Superior temporal gyrus (tissue), 1 donor: ENCODE results near the gene PROB1.
"Not testable (repeated sequence)": the region's sequence is repeated elsewhere in the genome, so short reads cannot be mapped to it uniquely, and the experiment has no call there.

ENCODE experiments used
- DNase-seq: peaks from one replicate; pipeline ENCODE4 v3.0.0-alpha.2; 2016; ENCODE audit errors: extremely low spot score

PROB1 gene, protein sequence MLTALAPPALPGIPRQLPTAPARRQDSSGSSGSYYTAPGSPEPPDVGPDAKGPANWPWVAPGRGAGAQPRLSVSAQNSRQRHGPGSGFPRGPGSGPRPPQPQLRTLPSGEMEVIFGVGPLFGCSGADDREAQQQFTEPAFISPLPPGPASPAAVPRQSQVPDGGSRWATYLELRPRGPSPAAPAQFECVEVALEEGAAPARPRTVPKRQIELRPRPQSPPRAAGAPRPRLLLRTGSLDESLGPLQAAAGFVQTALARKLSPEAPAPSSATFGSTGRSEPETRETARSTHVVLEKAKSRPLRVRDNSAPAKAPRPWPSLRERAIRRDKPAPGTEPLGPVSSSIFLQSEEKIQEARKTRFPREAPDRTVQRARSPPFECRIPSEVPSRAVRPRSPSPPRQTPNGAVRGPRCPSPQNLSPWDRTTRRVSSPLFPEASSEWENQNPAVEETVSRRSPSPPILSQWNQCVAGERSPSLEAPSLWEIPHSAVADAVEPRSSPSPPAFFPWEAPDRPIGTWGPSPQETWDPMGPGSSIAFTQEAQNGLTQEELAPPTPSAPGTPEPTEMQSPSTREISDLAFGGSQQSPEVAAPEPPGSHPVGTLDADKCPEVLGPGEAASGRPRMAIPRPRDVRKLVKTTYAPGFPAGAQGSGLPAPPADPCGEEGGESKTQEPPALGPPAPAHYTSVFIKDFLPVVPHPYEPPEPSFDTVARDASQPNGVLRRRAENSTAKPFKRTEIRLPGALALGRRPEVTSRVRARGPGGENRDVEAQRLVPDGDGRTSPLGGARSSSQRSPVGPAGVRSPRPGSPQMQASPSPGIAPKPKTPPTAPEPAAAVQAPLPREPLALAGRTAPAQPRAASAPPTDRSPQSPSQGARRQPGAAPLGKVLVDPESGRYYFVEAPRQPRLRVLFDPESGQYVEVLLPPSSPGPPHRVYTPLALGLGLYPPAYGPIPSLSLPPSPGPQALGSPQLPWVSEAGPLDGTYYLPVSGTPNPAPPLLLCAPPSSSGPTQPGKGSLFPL

GRCh38 chr5:139394654-139395566 lies at the start of gene PROB1:
Gene PROB1, minus strand, starts transcription at chr5:139395104. Its CDS starts 23 bp downstream, at chr5:139395081.
- no peak for DNase-seq

DNA sequence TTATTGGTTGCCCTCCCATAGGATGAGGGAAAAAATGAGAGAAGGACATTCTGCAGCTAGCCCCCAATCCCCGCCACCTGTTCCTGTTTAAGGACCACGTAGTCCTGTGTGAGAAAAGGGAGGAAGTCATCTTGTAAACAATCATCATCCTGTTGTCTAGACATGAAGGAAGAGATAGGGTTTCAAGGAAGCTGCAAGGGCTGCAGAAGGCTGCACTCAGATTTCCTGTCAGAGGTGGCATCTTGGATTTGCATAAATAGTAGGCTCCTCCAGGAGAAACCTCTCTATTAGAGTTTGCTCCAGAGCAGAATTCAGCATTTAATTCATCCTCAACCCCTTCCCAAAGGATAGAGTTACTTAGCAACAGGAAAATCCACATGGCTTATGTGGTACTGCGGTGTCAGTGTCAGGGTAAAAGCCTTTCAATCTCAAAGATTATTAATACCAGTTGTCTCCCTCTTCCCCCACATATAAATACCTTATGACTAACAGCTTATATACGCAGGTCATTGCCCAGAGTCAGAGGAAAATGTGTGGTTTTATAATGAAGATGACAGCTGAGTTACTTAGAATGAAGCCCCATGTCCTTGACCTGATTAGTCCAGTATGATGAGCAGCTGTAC lies 49.0 kb upstream of the PROB1 start:
- DNase-seq: no peak

DNA sequence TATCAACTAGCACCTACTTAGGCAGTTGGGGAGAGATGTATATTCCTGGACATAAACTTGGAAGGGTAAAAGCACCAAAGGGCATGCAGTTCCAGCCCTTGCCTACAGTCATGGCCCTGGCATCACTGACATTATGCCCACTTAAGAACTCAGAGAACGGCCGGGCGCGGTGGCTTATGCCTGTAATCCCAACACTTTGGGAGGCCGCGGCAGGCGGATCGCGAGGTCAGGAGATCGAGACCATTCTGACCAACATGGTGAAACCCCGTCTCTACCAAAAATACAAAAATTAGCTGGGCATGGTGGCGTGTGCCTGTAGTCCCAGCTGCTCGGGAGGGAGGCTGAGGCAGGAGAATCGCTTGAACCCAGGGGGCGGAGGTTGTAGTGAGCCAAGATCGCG lies 45.5 kb upstream of the PROB1 start:
- DNase-seq: not testable (repeated sequence)

GRCh38 chr5:139439013-139439903 lies 44.4 kb upstream of the PROB1 start, which contains the start of gene DNAJC18:
Gene DNAJC18, minus strand, starts transcription at chr5:139439525. Its CDS starts 80 bp downstream, at chr5:139439445.
- peak; percentile 97 for DNase-seq

GRCh38 chr5:139438707-139439012 lies 43.8 kb upstream of the PROB1 start:
- DNase-seq: no peak

DNA sequence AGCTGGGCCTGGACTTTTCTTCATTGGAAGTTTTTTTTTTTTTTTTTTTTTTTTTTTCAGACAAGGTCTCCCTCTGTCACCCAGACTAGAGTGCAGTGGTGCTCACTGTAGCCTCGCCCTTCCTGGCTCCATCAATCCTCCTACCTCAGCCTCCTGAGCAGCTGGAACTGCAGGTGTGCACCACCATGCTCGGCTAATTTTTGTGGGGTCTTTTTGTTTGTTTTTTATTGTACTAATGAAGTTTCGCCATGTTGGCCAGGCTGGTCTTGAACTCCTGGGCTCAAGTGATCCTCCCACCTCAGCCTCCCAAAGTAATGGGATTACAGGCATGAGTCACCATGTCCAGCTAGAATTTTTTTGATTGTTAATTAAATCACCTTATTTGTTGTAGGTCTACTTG lies 40.8 kb upstream of the PROB1 start:
- no peak for DNase-seq

DNA sequence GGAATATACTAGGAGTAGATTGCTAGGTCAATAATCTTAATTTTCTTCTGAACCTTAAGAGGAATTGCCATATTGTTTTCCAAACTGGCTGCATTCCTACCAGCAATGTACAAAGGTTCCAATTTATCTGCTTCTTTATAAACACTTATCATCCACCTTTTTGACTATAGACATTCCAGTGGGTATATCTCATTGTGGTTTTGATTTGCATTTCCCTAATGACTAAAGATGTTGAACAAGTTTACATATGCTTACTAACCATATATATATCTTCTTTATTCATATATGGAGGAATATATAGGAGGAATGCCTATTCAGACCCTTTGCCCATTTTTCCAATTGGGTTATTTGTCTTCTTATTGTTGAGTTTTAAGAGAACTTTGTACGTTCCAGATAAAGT lies 36.8 kb upstream of the PROB1 start:
- no peak for DNase-seq

GRCh38 chr5:139430015-139430414 lies 35.1 kb upstream of the PROB1 start:
- DNase-seq: no peak

DNA sequence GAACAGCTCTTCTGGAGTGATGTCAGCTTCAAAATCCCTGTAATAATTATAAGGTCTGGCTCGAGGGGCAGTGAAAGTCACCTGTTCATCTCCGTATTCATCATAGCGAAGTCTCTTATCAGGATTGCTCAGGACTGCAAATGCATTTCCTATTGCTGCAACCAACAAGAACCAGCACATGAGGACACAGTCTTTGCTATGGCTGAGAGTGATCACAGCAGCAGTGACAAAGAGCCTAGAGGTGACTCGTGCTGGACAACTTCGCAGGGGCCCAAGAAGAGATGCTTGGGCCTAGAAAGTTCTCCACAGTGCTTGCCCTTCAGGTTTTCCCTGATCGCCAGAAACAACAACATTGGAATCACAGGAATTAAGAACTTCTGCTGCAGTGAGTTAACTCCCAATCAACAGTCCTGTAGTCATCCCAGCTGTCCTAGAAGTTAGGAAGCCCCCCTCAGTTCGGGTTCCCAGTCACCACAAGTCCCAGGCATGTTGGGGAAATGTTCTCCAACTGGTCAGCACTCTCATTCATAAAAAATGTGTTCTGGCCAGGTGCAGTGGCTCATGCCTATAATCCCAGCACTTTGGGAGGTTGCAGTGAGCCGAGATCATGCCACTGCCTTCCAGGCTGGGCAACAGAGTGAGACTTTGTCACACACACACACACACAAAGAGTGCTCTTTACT lies 31.4 kb upstream of the PROB1 start:
- DNase-seq: no peak

DNA sequence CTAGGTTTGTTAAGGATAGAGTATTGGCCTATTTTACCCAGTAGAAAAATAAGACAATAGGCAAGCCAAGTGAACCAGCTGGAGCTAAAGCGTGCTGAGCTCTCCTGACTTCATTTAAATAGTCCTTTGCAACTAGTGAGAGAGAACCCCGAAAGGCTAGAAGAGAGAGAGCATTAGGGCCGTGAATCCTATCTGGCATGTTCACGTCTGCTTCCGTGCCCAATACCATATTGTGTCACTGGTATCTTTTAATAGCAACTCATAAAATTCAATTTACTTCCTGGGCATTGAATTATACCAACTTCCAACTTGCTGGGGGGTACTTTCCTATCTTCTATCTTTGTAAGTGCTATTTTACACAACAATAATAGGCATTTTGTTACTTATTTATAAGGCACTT lies 30.6 kb upstream of the PROB1 start:
- DNase-seq: no peak

DNA sequence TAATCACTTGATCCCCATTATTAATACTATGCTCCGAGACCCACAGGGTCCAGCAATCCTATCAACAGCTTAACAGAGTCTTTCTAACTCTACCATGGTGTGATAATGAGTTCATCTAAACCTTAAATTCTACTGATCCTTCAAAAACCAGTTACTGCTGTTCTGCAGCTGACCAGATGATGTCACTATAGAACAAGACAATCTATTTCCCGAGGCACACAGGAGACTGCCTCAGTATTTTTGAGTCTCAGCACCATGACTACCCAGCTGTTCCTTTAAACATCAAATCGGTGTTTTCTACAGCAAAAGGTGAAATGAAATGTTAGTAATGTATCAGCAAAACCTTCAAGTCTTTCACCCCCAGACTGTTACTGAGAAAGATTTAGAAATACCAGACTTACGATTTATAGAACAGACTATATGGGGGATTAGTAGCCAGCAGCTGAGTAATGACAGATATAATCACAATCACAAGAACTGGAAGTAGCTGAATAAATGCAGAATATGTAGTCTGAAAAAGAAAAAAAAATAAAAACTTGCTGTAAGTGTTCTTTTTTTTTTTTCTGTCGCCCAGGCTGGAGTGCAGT lies 27.5 kb upstream of the PROB1 start:
- peak; percentile 91 for DNase-seq

- no peak for DNase-seq
Observed at GRCh38 chr5:139419226-139420192, 24.6 kb upstream of the PROB1 start.

DNA sequence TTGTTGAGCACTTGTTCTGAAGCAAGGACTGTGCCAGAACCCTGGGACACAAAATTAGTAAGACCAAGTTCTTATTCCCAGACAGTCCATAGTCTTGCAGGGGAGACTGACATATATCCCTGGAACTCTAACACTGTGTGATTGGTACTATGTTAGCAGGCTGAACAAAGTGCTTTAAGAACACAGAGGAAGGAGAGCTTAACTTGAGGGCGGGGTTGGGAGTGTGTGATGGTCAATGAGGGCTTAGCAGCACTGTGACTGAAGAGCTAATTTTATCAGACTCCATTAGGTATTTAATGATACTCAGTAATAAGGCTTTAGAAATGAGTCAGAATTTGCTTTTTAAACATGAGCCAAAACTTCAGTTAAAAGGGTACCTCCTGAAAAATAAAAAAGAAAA lies 23.9 kb upstream of the PROB1 start:
- no peak for DNase-seq

DNA sequence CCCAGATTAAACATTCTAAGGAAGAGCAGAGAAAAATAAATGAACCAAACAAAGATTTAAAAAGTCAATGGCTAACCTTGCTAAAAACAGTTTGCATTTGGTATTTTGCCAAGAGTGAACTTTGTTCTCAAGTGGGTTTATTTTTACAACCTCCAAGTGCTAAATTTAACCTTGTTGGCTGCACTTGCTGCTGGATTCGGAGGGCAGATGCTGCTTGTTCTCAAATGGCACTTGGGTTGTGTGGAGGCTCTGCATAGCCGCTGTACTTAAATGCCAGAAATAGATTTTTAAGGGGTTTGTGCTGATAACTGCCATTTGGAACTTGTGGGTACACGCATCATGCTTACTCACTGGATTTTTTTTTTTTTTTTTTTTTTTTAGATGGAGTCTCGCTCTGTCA lies 22.3 kb upstream of the PROB1 start:
- DNase-seq: peak; percentile 73

- DNase-seq: no peak
Observed at GRCh38 chr5:139416651-139417050, 21.7 kb upstream of the PROB1 start.

DNA sequence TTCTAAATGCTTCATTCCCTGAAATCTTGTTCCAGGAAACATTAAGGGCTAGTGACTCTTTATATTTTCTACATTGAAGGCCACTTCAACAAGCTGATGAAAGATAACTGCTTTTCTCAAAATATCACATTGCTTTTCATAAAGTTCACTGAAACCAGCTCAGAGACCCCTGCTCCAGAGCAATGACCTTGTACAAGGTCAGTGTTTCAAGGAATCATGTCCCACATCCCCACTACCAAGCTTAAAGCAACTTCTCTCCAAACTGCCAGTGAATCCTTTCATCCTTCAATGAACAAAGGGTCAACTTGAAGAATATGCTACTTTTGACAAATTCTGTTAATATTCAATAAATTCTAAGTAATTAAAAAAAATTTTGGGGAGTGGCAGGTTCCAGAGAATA lies 21.0 kb upstream of the PROB1 start:
- DNase-seq: no peak

DNA sequence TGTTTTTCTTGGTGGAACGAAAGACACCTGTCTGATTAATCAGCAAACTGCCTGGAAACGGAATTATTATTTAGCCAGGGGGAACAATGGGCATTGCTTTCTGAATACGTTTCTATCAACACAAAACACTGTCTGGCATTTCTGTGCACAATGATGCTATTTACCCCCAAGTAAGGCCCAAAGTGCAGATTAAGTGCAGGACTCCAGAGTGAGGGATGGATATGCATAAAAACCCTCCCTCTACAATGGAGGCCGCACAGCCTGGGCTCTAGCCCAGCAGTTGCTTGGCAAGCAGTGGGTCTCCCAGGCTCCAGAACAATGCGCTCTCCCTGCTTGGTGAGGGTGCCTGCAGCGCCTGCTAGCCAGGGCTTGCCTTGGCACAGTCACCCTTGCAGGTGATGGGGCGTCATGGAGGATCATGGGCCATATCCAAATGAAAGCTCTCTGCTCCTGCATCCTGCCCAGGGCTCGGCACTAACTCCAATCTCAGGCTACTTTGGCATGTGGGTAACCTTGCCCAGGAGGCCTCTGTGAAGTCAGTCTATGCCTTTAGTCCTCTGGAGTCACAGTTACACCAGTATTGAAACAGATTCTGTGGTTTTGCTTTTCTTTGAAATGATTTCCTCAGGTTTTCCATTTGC lies 20.4 kb upstream of the PROB1 start:
- DNase-seq: peak; percentile 88
